Activated CD8-positive, alpha-beta T cell treated with anti-CD3 and anti-CD28 coated beads for 36 hours (primary cell): ENCODE results near the gene PLEKHO1. TPM values are rescaled to one million over a fixed set of nuclear protein-coding genes. Genes with fewer than 3 reads are reported as not detected.

ENCODE experiments used
- ATAC-seq: fragments of 200-7000 bp; cut with Tn5 transposase; one replicate; pipeline ENCODE4 v1.10.0; 2021; ENCODE audit warnings: mild to moderate bottlenecking, moderate library complexity
- CTCF ChIA-PET: fragments of 350-600 bp; sonication (Branson Sonifier 250); formaldehyde crosslinking; loops from one replicate; lab custom pipeline; 2021; ENCODE audit warnings: antibody characterized with exemption; lab: Charles Lee
- POLR2A ChIA-PET: fragments of 350-600 bp; sonication (Branson Sonifier 250); formaldehyde crosslinking; loops from one replicate; lab custom pipeline; 2021; ENCODE audit warnings: antibody characterized with exemption; lab: Charles Lee
- DNase-seq: peaks from one replicate; pipeline ENCODE4 v3.0.0-alpha.2; 2020
- H3K27ac Mint-ChIP-seq: one replicate; pipeline ENCODE4 v1.8.0; 2021; ENCODE audit warnings: mild to moderate bottlenecking, mixed read lengths
- H3K27me3 Mint-ChIP-seq: one replicate; pipeline ENCODE4 v1.8.0; 2021; ENCODE audit warnings: mixed read lengths
- H3K36me3 Mint-ChIP-seq: one replicate; pipeline ENCODE4 v1.8.0; 2021; ENCODE audit warnings: low read depth, mixed read lengths
- H3K4me1 Mint-ChIP-seq: one replicate; pipeline ENCODE4 v1.8.0; 2021; ENCODE audit warnings: low read depth, mixed read lengths
- H3K4me3 Mint-ChIP-seq: one replicate; pipeline ENCODE4 v1.8.0; 2021; ENCODE audit warnings: mild to moderate bottlenecking, moderate library complexity, mixed read lengths
- H3K9me3 Mint-ChIP-seq: one replicate; pipeline ENCODE4 v1.8.0; 2021; ENCODE audit warnings: mixed read lengths
- CTCF ChIP-seq: fragments of 200-600 bp; IDR thresholded peaks from one replicate; pipeline ENCODE4 v1.8.0; 2022; ENCODE audit warnings: antibody characterized with exemption, mild to moderate bottlenecking
- intact Hi-C: fragments of 100-400 bp; cut with micrococcal nuclease; formaldehyde crosslinking; loops from one replicate; pipeline ENCODE4 v1.10.0; 2022
- total RNA-seq, 2 experiments: library from RNA; stranded (reverse); gene quantifications; one replicate each; pipeline ENCODE4 v1.2.3, GENCODE V29; 2021

Gene PLEKHO1
- total RNA-seq, 2 experiments from 2014 or later: 18.2 to 19.0 TPM

GRCh38 chr1:150156868-150157603 lies 7.3 kb downstream of the PLEKHO1 start:
- Mint-ChIP-seq H3K27me3 (no peaks in the 10 kb centered on the region), H3K4me1 (peaks cover 70% of the 10 kb centered on the region), H3K36me3 (peaks cover 48% of the 10 kb centered on the region), H3K27ac (no peak overlapping the region), H3K9me3 (no peaks in the 10 kb centered on the region), H3K4me3 (no peak overlapping the region)
- ATAC-seq (no peak), DNase-seq (no peak)
- ChIA-PET POLR2A (interaction anchor here (1.2 to 5.3 kb wide), 2 partner anchors 229 to 270 kb away, joined by 3 to 27 read pairs; a partner anchor contains a TSS), CTCF (interaction anchor here (0.9 to 2.8 kb wide), 7 partner anchors 8 to 195 kb away, joined by 3 to 9 read pairs (median 4); partner anchors contain the start of gene VPS45)
- intact Hi-C loops: no loop called here
- no peak for TF ChIP-seq CTCF

- Mint-ChIP-seq H3K27ac (peak overlapping the region; percentile 35), H3K36me3 (peaks cover 35% of the 10 kb centered on the region), H3K27me3 (no peaks in the 10 kb centered on the region), H3K4me3 (no peak overlapping the region), H3K4me1 (peaks cover 63% of the 10 kb centered on the region), H3K9me3 (no peaks in the 10 kb centered on the region)
- intact Hi-C loops: no loop called here
- ChIA-PET POLR2A (interaction anchor here (0.6 to 5.3 kb wide), 5 partner anchors 9 to 272 kb away, joined by 3 to 27 read pairs (median 5); partner anchors contain the start of gene PLEKHO1), CTCF (interaction anchor here (0.7 to 9.2 kb wide), 8 partner anchors 8 to 103 kb away, joined by 3 to 118 read pairs (median 4); no protein-coding TSS in a partner anchor)
- ATAC-seq (no peak), DNase-seq (no peak)
- TF ChIP-seq CTCF: no peak
Measured at GRCh38 chr1:150159550-150159949, 9.8 kb downstream of the PLEKHO1 start.

- H3K36me3 Mint-ChIP-seq: peaks cover 27% of the 10 kb centered on the region
- no peak for TF ChIP-seq CTCF
- no peaks in the 10 kb centered on the region for H3K27me3 Mint-ChIP-seq
- no peaks in the 10 kb centered on the region for H3K9me3 Mint-ChIP-seq
- peak overlapping the region; percentile 23 for H3K27ac Mint-ChIP-seq
- POLR2A ChIA-PET: interaction anchor here (0.6 to 5.3 kb wide), 9 partner anchors 8 to 274 kb away, joined by 3 to 27 read pairs (median 4); partner anchors contain the start of genes ANP32E, PLEKHO1 and SF3B4
- no peak for ATAC-seq
- peaks cover 55% of the 10 kb centered on the region for H3K4me1 Mint-ChIP-seq
- intact Hi-C loops: loop anchor here (5.0 kb wide), 1 partner anchor 49 kb away; no protein-coding TSS in a partner anchor
- CTCF ChIA-PET: interaction anchor here (0.7 to 9.2 kb wide), 12 partner anchors 9 to 272 kb away, joined by 3 to 118 read pairs (median 4); partner anchors contain the start of genes PLEKHO1 and VPS45
- H3K4me3 Mint-ChIP-seq: no peak overlapping the region
- DNase-seq: no peak
Measured at GRCh38 chr1:150160964-150161621, 11.4 kb downstream of the PLEKHO1 start.

GRCh38 chr1:150161747-150162581 lies 12.2 kb downstream of the PLEKHO1 start:
- intact Hi-C loops: loop anchor here (5.0 kb wide), 1 partner anchor 50 kb away; no protein-coding TSS in a partner anchor
- ChIA-PET POLR2A (interaction anchor here (0.8 to 5.3 kb wide), 6 partner anchors 9 to 275 kb away, joined by 4 to 27 read pairs (median 4); partner anchors contain the start of genes PLEKHO1 and SF3B4), CTCF (interaction anchor here (0.7 to 9.2 kb wide), 12 partner anchors 10 to 273 kb away, joined by 3 to 118 read pairs (median 5); partner anchors contain the start of genes PLEKHO1 and VPS45)
- H3K27me3 Mint-ChIP-seq: no peaks in the 10 kb centered on the region
- no peak for TF ChIP-seq CTCF
- DNase-seq (no peak), ATAC-seq (no peak)
- peaks cover 51% of the 10 kb centered on the region for H3K4me1 Mint-ChIP-seq
- peaks cover 22% of the 10 kb centered on the region for H3K36me3 Mint-ChIP-seq
- H3K4me3 Mint-ChIP-seq: no peak overlapping the region
- H3K9me3 Mint-ChIP-seq: no peaks in the 10 kb centered on the region
- H3K27ac Mint-ChIP-seq: no peak overlapping the region
